Heart left ventricle (tissue), 16 donors: Measurements from ENCODE around the gene RBL1. TPM values are rescaled to one million over a fixed set of nuclear protein-coding genes. Genes with fewer than 3 reads are reported as not detected.

Source experiments
- ATAC-seq, 4 donors: fragments of 200-7000 bp; cut with Tn5 transposase; one replicate each; pipeline ENCODE4 v1.9.1; 2020 to 2022; ENCODE audit warnings: moderate library complexity in 4 of 4, mild to moderate bottlenecking in 3 of 4, moderate number of reproducible peaks in 1 of 4
- DNase-seq, 5 donors: peaks; one replicate each; pipeline ENCODE4 v3.0.0-alpha.2; 2020
- H3K27ac ChIP-seq, 12 donors: fragments of 200-600 bp; sonication (generic) in 4 of 12; one replicate each; pipeline versions ENCODE4 v1.5.0 to v1.8.0; 2016 to 2022; ENCODE audit warnings: mild to moderate bottlenecking in 2 of 12
- H3K27me3 ChIP-seq, 9 donors: fragments of 200-600 bp; sonication (generic) in 2 of 9; one replicate each; pipeline versions ENCODE4 v1.5.1 to v1.8.0; 2016 to 2022; ENCODE audit warnings: mild to moderate bottlenecking in 3 of 9
- H3K36me3 ChIP-seq, 9 donors: fragments of 200-600 bp; sonication (generic) in 2 of 9; one replicate each; pipeline versions ENCODE4 v1.5.0 to v1.8.0; 2018 to 2022; ENCODE audit warnings: mild to moderate bottlenecking in 2 of 9
- H3K4me1 ChIP-seq, 12 donors: fragments of 200-600 bp; sonication (generic) in 4 of 12; one replicate each; pipeline versions ENCODE4 v1.5.0 to v1.8.0; 2016 to 2022; ENCODE audit warnings: mild to moderate bottlenecking in 3 of 12
- H3K4me3 ChIP-seq, 12 donors: fragments of 200-600 bp; sonication (generic) in 4 of 12; one replicate each; pipeline versions ENCODE4 v1.5.0 to v1.8.0; 2017 to 2022; ENCODE audit warnings: mild to moderate bottlenecking in 9 of 12, moderate library complexity in 4 of 12
- H3K9me3 ChIP-seq, 12 donors: fragments of 200-600 bp; sonication (generic) in 4 of 12; one replicate each; pipeline versions ENCODE4 v1.5.0 to v1.8.0; 2016 to 2022; ENCODE audit warnings: mild to moderate bottlenecking in 1 of 12
- POLR2A ChIP-seq, 2 donors: fragments of 450-650 bp; IDR thresholded peaks; one replicate each; pipeline ENCODE4 v1.6.1; 2017; ENCODE audit warnings: antibody characterized with exemption in 2 of 2, mild to moderate bottlenecking in 2 of 2, moderate library complexity in 2 of 2
- WGBS, 4 donors: extraction: QIAGEN DNeasy Blood & Tissue Kit in 2 of 4; methylation state at CpG; one replicate each; pipeline versions ENCODE4 v1.1.5 to v1.1.7; 2013 to 2018; 5-methylcytosine and 5-hydroxymethylcytosine counted together
- intact Hi-C, 10 donors: fragments of 100-400 bp; cut with DNase I; formaldehyde crosslinking; loops; one replicate each; pipeline versions ENCODE4 v1.11.1 to v1.14.2; 2022
- long read RNA-seq, 3 donors: library from polyadenylated mRNA; unstranded; transcript quantifications; one replicate each; pipeline ENCODE4 v2.0.0, GENCODE V29; 2020 to 2021
- polyA plus RNA-seq, 2 donors: library from polyadenylated mRNA; stranded (reverse); fragments of 200-250 nt; gene quantifications; one replicate each; pipeline ENCODE4 v1.2.3, GENCODE V29; 2013
- total RNA-seq, 9 donors: library from RNA; depleted of rRNA in 2 of 9; stranded (reverse); fragments of >200 nt in 2 of 9; fragmentation: NEBNext Ultra II Directional in 3 of 9; extraction: Animal tissue kit (Norgen Biotek cat#: 25700) in 3 of 9; gene quantifications; one replicate each; pipeline versions ENCODE4 v1.1.0 to v1.2.4, GENCODE V29; 2016 to 2023
- TF ChIP-seq, protein P1 (sequence below), 12 donors: fragments of 200-600 bp; sonication (generic) in 4 of 12; IDR thresholded peaks; one replicate each; pipeline versions ENCODE4 v1.5.0 to v1.8.0; 2018 to 2022; ENCODE audit warnings: antibody characterized with exemption in 12 of 12, mild to moderate bottlenecking in 5 of 12
- donor health status: ischemic (EF 13 %, LVEDD 7.1; RV severe dilation, severe dysfunction).
- donor health status: healthy with polysubstance abuse.
- donor health status: DM: no; HTN: yes; CAD: no.
- donor health status: DM: no; HTN: no; CAD: no.
- donor health status: ischemic (EF 25% LVEDD 6.9; RV normal size, moderate dysfunction).
- donor health status: ischemic (EF 25% LVEDD 5.7; RV mildly dilated, moderate dysfunction).
- donor health status: healthy.
- donor health status: DM: yes; HTN: yes; CAD: no.
- donor health status: ischemic (EF 35%, LVEDD 5.7; RV mildly dilated, moderate dysfunction).
- donor health status: nonischemic (EF 11% LVEDD 7.7; RV severe dilation, severe dysfunction).
- donor health status: DM: yes; HTN: yes; CAD: no.
- donor health status: PGD.
- donor health status: ischemic (EF 29% LVEDD 5.4; RV normal size, mild dysfunction).
- donor health status: nonischemic (EF 23%, LVEDD 6.1; RV moderate dilation, normal function).

RBL1 gene, protein sequence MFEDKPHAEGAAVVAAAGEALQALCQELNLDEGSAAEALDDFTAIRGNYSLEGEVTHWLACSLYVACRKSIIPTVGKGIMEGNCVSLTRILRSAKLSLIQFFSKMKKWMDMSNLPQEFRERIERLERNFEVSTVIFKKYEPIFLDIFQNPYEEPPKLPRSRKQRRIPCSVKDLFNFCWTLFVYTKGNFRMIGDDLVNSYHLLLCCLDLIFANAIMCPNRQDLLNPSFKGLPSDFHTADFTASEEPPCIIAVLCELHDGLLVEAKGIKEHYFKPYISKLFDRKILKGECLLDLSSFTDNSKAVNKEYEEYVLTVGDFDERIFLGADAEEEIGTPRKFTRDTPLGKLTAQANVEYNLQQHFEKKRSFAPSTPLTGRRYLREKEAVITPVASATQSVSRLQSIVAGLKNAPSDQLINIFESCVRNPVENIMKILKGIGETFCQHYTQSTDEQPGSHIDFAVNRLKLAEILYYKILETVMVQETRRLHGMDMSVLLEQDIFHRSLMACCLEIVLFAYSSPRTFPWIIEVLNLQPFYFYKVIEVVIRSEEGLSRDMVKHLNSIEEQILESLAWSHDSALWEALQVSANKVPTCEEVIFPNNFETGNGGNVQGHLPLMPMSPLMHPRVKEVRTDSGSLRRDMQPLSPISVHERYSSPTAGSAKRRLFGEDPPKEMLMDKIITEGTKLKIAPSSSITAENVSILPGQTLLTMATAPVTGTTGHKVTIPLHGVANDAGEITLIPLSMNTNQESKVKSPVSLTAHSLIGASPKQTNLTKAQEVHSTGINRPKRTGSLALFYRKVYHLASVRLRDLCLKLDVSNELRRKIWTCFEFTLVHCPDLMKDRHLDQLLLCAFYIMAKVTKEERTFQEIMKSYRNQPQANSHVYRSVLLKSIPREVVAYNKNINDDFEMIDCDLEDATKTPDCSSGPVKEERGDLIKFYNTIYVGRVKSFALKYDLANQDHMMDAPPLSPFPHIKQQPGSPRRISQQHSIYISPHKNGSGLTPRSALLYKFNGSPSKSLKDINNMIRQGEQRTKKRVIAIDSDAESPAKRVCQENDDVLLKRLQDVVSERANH
- total RNA-seq (1 to 10 TPM; 2.0 to 6.7 (median 4.3) TPM), polyA plus RNA-seq (1 to 10 TPM; 1.0 to 1.7 TPM)
- long read RNA-seq, donor 1, partial matches to known transcripts = 1 of 1 reads
- long read RNA-seq, donor 1, other reads (novel, unspliced or antisense) = 0 of 1 reads
- long read RNA-seq, donor 2, full-length matches to known transcripts = 1 of 5 reads
- long read RNA-seq, donor 2, partial matches to known transcripts = 2 of 5 reads
- long read RNA-seq, donor 2, other reads (novel, unspliced or antisense) = 2 of 5 reads
- long read RNA-seq, donor 3, partial matches to known transcripts = 0 of 1 reads
- long read RNA-seq, donor 3, other reads (novel, unspliced or antisense) = 1 of 1 reads

DNA sequence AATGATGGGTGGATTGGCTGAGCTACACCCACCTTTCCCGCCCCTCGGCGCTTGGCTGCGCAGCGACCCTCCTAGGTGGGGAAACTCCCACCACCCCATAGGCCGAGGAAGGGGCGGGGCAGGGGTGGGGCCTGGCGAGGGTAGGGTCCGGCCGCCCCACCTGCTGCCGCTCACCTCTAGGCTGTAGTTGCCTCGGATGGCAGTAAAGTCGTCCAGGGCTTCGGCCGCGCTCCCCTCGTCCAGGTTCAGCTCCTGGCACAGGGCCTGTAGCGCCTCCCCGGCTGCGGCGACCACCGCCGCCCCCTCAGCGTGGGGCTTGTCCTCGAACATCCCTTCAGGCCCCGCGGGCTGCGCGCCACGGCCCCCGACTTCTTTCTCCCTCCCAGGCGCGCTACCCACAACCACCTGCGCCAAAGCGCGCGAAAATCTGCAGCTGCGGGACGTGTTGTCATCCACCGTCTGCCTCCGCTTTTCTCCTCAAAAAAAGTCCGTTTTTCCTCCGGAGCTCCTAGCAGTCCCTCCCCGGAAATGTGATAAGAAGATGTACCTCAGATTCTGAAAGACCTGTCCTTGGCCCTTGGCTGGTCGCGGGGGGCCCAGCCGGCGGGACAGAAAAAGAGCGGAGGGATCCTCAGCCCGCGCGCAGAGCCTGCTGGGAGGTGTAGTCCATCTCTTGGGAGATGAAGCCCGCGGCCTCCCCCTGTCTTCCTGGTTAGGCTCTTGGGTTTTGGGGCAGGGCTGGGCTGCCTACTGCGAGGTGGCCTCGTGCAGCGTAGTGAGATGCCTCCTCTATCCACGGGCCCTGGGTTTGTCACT, at the start of gene RBL1:
Gene RBL1 (minus strand): TSS at position 399 of the 816 bp plus-strand sequence. CDS start 69 bp downstream, at position 330.
- WGBS, 4 donors = 0 to 1% (median 1%) methylated on average over 27 to 58 of the region's 58 CpGs
- intact Hi-C loops = no loop called here
- no peaks in the 10 kb centered on the region for H3K27me3 ChIP-seq
- DNase-seq (peak; percentile 82 to 91 (median 86)), ATAC-seq (peak; percentile 86 to 95 (median 94))
- peak within 1 kb of the TSS in 10 of 12 donors; percentile 41 to 85 (median 52) for H3K27ac ChIP-seq
- no peaks in the 10 kb centered on the region for H3K9me3 ChIP-seq
- H3K36me3 ChIP-seq = peaks cover 0 to 13% (median 0%) of the 10 kb centered on the region in 9 donors
- H3K4me3 ChIP-seq = peak within 1 kb of the TSS; percentile 70 to 97 (median 80)
- TF ChIP-seq, protein P1, sequence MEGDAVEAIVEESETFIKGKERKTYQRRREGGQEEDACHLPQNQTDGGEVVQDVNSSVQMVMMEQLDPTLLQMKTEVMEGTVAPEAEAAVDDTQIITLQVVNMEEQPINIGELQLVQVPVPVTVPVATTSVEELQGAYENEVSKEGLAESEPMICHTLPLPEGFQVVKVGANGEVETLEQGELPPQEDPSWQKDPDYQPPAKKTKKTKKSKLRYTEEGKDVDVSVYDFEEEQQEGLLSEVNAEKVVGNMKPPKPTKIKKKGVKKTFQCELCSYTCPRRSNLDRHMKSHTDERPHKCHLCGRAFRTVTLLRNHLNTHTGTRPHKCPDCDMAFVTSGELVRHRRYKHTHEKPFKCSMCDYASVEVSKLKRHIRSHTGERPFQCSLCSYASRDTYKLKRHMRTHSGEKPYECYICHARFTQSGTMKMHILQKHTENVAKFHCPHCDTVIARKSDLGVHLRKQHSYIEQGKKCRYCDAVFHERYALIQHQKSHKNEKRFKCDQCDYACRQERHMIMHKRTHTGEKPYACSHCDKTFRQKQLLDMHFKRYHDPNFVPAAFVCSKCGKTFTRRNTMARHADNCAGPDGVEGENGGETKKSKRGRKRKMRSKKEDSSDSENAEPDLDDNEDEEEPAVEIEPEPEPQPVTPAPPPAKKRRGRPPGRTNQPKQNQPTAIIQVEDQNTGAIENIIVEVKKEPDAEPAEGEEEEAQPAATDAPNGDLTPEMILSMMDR (IDR thresholded peaks at IDR 0.05) = peak in 10 of 12 donors; percentile 6 to 65 (median 42)
- TF ChIP-seq POLR2A (IDR thresholded peaks at IDR 0.05) = peak in 1 of 2 donors; percentile 36
- peaks cover 0 to 21% (median 9%) of the 10 kb centered on the region in 12 donors for H3K4me1 ChIP-seq

DNA sequence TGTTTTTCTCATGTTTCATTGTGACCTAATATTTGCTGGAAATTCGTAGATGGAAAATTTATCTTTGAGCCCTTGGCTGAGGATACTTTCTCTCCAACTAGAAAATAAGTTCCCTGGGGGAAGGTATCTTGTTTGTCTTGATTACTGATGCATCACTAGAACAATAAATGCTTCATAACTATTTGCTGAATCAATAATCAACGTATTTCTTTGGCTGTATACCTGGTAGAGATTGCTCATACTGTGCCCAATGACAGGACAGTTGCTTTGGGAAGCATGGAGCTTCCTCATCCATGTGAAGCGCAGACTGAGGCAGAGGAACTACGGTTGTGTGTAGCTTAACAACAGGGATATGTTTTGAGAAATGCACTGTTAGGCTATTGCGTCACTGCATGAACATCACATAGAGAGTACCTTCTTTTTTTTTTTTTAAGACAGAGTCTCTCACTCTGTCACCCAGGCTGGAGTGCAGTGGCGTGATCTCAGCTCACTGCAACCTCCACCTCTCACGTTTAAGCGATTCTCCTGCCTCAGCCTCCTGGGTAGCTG, 49.1 kb upstream of the RBL1 start:
- 90 to 93% (median 93%) methylated on average over 8 of the region's 8 CpGs for WGBS, 4 donors
- ATAC-seq = no peak
- Histone ChIP-seq H3K4me1 (no peaks in the 10 kb centered on the region), H3K27me3 (no peaks in the 10 kb centered on the region), H3K36me3 (peaks cover 0 to 12% (median 0%) of the 10 kb centered on the region in 9 donors), H3K9me3 (no peaks in the 10 kb centered on the region), H3K27ac (no peak overlapping the region), H3K4me3 (no peak overlapping the region)
- no peak for TF ChIP-seq POLR2A (IDR thresholded peaks at IDR 0.05)
- TF ChIP-seq, protein P1 (IDR thresholded peaks at IDR 0.05) = no peak
- intact Hi-C loops = no loop called here
- no peak for DNase-seq

DNA sequence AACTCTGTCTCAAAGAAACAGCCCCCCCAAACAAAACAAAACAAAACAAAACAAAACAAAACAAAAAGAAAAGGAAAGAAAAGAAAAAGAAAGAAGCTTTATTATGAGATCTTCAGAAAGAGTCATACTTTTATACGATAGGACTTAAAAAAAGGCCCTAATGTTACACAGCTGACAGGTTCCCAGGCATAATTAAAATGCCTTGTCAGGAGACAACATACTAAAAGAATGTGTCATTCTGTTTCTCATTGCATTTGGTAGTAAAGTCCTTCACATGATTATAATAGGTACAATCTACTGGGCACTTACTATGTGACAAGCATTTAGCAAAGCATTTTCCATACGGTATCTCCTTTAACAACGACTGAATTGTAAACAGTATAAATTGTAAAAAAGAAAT, 46.9 kb upstream of the RBL1 start:
- Histone ChIP-seq H3K9me3 (no peaks in the 10 kb centered on the region), H3K4me3 (no peak overlapping the region), H3K27me3 (no peaks in the 10 kb centered on the region), H3K36me3 (peaks cover 0 to 12% (median 0%) of the 10 kb centered on the region in 9 donors), H3K4me1 (no peaks in the 10 kb centered on the region), H3K27ac (no peak overlapping the region)
- ATAC-seq = no peak
- intact Hi-C loops = no loop called here
- TF ChIP-seq, protein P1 (IDR thresholded peaks at IDR 0.05) = no peak
- DNase-seq = no peak
- WGBS, 4 donors = 85 to 92% (median 88%) methylated on average over 3 of the region's 3 CpGs
